Measurements from ENCODE around the gene DAZ1.
"Not testable (repeated sequence)": the region's sequence is repeated elsewhere in the genome, so short reads cannot be mapped to it uniquely, and the experiment has no call there.

The DAZ1 gene

DNA sequence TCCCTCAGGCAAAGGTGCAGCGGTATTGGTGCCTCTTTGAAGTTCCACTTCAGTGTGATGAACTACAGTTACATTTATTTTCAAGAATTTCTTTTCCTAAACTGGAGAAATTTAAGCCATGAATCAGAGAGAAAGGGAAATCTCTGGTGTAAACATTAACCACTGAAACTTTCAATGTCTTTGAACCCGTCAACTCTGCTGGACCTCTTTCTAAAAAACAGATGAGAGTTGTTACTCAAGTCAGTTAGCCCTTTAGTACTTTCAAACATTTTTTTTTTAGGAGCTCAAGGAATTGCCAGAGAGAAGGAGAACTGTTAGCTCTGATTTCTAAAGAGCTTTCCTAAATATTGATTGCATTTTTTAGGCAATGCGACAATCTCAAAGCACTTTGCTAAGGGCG, 8.6 kb upstream of the DAZ1 start:
- not testable (repeated sequence) for H4K91ac ChIP-seq (ENCODE audit: low read length); H2BK15ac ChIP-seq (ENCODE audit: low read depth, poor library complexity, severe bottlenecking); H4K8ac ChIP-seq (ENCODE audit: low read length); H2BK12ac ChIP-seq (ENCODE audit: low read length in 2 of 2); H3K23ac ChIP-seq (ENCODE audit: low read length in 2 of 2); H3K4ac ChIP-seq (ENCODE audit: low read depth in 1 of 2, low read length in 2 of 2); H3K9ac ChIP-seq (ENCODE audit: low read length); H3K27me3 ChIP-seq (ENCODE audit: control insufficient read depth in 1 of 2, insufficient read depth in 1 of 2, low read length in 2 of 2); H2BK5ac ChIP-seq (ENCODE audit: low read depth, low read length, poor library complexity, severe bottlenecking); H3K18ac ChIP-seq (ENCODE audit: low read depth in 1 of 2, low read length in 2 of 2); H3K36me3 ChIP-seq (ENCODE audit: control insufficient read depth in 1 of 2, insufficient read depth in 2 of 2, low read depth in 1 of 2, low read length in 2 of 2); H3K79me1 ChIP-seq (replicated peaks; ENCODE audit: low read length, poor library complexity, severe bottlenecking); H3K9me3 ChIP-seq (ENCODE audit: control insufficient read depth, low read length); H2BK120ac ChIP-seq (ENCODE audit: low read depth, low read length); H2AK5ac ChIP-seq (ENCODE audit: low read length, severe bottlenecking); DNase-seq; H3K27ac ChIP-seq (ENCODE audit: low read length, poor library complexity, severe bottlenecking); H3K14ac ChIP-seq (ENCODE audit: low read length in 2 of 2); H3K4me2 ChIP-seq (ENCODE audit: low read length, poor library complexity, severe bottlenecking); H3K4me1 ChIP-seq (ENCODE audit: control insufficient read depth, insufficient read depth, low read depth, low read length); H2AFZ ChIP-seq (ENCODE audit: low read depth, low read length); H3K4me3 ChIP-seq (ENCODE audit: insufficient read depth in 1 of 2, low read depth in 1 of 2, low read length in 2 of 2)
- WGBS: no CpG with 5 or more reads among the region's 4 CpGs

All from mesenchymal stem cell (in vitro differentiated cells and primary cell).